Activated CD4-positive, alpha-beta T cell treated with anti-CD3 and anti-CD28 coated beads for 4 hours (primary cell): Measurements from ENCODE around the gene IL1F10.

ENCODE experiments used
- DNase-seq, 2 donors: peaks; one replicate each; pipeline ENCODE4 v3.0.0-alpha.2; 2020

IL1F10 gene, protein sequence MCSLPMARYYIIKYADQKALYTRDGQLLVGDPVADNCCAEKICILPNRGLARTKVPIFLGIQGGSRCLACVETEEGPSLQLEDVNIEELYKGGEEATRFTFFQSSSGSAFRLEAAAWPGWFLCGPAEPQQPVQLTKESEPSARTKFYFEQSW

GRCh38 chr2:113067681-113068080 is at the start of gene IL1F10:
IL1F10 (plus strand) TSS chr2:113067970; CDS start chr2:113072739, 4,769 bp downstream.
- no peak for DNase-seq

DNA sequence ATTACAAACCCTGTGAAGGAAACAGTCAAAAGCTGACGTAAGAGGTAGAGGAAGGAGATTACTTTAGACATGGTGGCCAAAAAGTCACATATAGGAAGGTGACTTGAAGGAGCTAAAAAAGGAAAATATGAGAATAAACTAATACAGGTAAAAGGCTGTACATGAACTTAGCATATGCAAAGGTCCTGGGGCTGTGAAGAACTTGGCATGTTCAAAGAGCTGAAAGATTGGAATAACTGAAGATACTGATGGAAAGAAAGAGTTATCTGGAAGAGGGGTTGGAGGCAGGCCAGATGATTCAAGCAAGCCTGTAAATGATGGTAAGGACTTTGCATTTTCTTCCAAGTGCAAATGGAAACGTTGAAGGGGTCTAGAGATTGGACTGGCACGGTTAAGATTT is 49.3 kb upstream of the IL1F10 start:
- no peak for DNase-seq

- no peak for DNase-seq
Observed at GRCh38 chr2:113021312-113021711, 46.5 kb upstream of the IL1F10 start.

DNA sequence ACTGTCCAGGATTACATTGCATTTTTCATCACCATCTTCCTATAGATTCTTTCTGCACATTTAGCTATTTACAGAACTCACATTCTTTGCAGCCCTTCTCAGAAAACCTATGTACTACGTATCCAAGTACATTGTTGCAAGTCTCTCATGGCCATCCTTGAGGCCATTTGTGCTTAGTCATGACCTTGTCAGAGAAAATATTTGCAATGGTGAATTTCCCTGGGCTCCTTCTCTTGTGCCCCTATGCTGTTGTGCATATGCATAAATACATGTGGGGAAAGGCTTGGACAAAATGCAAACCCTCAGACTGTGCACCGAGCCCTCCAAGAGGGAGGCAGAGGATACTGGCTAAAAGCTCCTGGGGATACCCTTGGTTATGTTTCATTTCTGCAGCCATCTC is 43.0 kb upstream of the IL1F10 start:
- DNase-seq, result no peak

- DNase-seq, result no peak
Observed at GRCh38 chr2:113025737-113026136, 42.0 kb upstream of the IL1F10 start.

DNA sequence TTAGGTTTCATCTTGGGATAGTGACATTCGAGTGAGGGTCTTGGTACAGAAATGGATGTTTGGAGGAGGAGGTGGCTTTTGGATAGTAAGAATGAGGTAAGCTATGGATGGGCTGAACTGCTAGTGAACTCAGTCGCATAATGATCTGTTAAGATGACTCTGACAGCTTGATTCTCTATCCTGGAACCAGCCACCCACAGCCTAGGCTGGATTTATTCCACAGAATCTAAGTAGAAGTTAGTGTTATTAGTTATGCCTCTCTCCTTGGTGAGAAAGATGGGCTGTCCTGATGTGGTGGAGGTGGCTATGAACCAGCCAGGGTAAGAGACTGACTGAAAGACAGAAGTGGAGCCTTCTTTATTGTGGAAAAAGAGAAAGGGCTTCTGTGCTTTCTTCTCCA is 40.1 kb upstream of the IL1F10 start:
- DNase-seq, result no peak

DNA sequence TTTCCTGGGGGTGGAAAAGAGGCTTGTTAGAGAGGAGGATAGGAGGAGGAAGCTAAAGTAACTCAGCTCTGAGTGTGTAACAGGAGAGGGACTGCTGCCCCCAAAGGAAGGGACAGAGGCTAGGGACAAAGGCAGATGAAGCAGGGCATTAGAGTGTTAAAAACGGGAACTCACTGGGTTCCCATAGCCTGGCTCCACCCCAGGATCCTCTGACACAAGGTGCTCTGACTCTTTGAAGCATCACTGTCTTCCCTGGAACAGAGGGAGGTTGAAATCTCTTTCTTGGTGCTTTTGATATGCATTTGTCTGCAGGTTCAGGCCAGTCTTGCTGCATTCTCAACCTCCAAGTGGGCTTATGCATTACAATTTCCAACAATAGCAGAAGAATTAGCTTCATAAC is 39.7 kb upstream of the IL1F10 start:
- DNase-seq, result no peak

GRCh38 chr2:113032737-113033136 is 35.0 kb upstream of the IL1F10 start:
- DNase-seq, result no peak

DNA sequence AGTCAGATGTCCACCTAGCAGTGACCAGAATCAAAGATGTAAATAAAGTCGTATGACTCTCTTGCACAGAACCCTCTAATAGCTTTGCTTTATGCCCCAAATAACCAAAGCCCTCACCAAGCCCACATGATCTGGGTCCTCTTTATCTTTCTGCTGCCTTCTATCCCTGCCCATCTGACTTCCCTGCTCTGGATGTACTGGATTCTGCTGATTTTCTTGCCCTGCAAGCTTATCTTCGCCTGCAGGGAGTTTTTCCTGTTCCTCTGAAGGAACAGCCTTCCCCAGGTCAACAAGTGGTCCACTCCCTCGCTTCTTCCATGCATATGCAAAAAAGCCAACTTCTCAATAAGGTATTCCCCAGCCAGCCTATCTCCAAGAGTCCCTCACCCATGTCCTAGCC is 33.8 kb upstream of the IL1F10 start:
- DNase-seq, result no peak

- DNase-seq, result no peak
Observed at GRCh38 chr2:113036763-113037162, 31.0 kb upstream of the IL1F10 start.

DNA sequence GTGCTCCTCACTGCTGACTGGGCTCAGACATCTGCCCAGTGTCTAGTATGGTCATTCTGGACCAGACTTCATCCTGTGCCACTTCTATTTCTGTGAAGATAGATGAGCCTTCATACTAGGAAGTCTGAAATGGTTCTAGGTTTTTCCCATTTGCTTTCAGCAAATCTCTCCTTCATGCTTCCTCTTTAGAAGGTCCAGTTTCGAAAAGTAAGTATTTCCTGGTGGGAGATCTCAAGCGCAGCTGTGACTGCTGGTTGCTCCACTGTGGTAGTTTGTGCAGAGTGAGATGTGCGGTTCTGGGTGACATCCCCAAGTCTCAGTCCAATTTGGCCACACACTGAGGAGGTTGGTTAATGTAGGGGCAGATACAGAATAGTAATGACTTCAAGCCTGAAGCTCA is 29.5 kb upstream of the IL1F10 start:
- DNase-seq, result no peak

GRCh38 chr2:113039158-113039557 is 28.6 kb upstream of the IL1F10 start:
- DNase-seq, result no peak

DNA sequence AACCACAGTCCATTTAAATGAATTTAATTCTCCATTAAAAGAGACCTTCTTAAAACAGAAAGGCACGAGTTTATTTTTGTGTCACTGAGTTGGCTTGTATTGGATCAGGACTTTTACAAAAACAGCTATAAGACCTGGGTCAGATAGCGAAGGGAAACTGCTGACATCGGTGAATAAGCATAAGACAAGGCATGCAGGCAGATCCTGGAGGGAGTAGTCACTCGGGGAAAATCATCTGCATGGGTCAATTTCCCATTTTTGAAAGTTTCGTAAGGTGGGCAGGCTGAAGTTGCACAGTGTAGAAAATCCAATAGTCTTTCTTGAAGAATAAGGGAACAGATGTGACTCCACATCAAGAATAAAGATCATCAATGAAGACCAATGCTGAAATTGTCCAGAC is 28.1 kb upstream of the IL1F10 start:
- no peak for DNase-seq

GRCh38 chr2:113041871-113042270 is 25.9 kb upstream of the IL1F10 start:
- no peak for DNase-seq

GRCh38 chr2:113046465-113046864 is 21.3 kb upstream of the IL1F10 start:
- DNase-seq, result no peak

DNA sequence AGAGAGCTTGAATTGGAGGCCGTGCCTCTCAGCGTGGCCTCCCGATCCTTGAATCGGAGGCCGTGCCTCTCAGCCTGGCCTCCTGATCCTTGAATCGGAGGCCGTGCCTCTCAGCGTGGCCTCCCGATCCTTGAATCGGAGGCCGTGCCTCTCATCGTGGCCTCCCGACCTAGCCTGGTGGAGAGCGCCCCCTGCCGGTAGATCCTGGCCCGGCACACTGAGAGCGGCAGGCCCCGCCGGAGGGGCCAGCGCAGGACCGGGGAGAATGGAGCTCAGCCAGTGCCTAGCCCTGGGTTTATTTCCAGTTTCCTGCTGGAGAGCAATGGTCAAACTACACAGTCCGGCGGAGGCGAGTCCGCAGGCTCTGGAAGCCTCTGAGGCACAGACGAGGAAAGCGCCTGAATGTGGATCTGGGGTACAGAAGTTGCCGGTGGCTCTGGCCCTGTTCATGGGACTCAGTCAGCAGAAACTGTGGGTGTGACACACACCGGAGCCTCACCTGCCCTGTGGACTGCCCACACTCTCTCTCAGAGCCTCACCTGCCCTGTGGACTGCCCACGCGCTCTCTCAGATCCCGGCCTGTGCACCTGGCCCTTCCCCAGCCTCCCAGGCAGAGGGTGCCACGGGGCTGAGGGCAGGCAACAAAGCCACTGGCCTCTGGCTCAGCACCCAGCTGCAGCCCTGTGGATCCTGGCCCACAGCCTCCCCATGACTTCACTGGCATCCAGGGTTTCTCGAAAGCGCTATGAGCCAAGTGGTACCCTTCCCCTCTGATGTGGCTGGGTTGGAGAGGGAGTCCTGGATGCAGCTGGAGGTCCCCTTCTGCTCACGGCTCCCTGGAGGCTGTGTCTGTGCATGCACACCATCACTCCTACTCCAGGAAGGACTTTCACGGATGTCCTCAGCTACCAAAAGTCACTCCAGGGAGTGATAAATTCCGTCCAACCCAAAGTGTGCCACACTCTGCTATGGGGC is 16.6 kb upstream of the IL1F10 start:
- DNase-seq, result no peak

DNA sequence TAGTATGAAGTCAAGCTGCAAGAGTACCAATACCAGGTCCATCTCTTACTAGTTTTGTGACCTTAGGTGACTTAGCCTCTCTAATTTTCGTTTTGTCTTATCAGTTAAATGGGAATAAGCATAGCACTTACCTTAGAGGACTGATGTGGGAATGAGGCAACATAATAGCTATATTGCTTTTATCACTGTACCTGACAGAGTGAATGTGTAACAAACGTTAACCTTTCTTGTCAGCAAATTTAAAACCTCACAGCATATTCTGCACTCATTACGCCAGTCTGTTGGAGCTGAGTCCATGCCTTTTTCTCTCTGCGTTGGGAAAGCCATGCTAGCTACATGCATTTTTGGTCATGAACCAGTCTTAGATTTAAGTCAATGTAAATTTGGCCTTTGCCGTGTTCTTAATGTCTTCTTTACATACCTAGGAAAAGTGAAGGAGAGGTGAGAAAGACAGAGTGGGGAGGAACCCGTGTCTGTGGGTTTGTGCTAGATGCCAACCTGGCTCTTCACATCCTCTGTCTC is 15.3 kb upstream of the IL1F10 start, which contains the start of gene IL36B:
IL36B (minus strand) TSS at position 472 of the 522 bp plus-strand sequence.
- no peak for DNase-seq

- no peak for DNase-seq
Observed at GRCh38 chr2:113053666-113054065, 14.1 kb upstream of the IL1F10 start.

DNA sequence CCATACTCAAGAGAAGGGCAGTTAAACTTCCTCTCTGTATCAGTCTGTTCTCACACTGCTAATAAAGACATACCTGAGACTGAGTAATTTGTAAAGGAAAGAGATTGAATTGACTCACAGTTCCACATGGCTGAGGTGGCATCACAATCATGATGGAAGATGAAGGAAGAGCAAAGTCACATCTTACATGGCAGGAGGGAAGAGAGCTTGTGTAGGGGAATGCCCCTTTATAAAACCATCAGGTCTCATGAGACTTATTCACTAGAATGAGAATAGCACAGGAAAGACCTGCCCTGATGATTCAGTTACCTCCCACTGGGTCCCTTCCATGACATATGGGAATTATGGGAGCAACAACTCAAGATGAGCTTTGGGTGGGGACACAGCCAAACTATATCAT is 13.7 kb upstream of the IL1F10 start:
- no peak for DNase-seq

DNA sequence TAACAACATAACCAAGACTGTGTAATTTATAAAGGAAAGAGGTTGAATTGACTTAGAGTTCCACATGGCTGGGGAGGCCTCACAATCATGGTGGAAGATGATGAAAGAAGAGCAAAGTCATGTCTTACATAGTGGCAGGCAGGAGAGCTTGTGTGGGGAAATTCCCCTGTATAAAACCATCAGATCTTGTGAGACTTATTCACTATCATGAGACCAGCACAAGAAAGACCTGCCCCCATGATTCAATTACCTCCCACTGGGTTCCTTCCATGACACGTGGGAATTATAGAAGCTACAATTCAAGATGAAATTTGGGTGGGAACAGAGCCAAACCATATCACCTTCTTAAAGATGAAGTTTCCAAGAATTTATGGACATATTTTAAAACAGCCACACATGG is 11.2 kb upstream of the IL1F10 start:
- DNase-seq, result no peak

GRCh38 chr2:113057117-113057516 is 10.7 kb upstream of the IL1F10 start:
- DNase-seq, result no peak

DNA sequence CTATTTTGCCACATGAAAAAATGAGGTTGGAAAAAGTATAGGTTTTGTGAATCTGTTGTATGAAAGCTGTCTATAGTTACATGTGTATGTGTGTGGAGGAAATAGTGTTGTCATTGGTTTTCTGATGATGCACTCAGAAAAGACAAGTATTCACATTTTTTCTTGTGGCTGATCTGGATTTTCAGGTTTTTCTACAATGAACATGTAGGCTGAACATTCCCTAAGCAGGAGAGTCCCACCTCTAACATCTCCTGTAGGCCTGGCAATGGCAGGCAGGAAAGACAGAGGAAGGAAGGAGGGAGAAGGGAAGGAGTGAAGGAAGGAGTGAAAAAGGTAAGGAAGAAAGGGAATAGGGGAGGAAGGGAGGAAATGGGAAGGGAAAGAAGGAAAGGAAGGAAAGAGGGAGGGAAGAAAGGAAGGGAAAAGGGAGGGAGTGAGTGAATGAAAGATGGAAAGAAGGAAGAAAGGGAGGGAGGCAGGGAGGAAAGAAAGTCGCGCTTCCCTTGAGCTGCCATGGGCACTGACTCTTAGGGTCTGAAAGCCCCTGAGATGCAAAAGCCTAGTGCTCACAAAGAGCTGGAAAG is 9.3 kb upstream of the IL1F10 start:
- DNase-seq, result no peak
